Measurements from ENCODE around the gene COX19.

The COX19 gene

DNA sequence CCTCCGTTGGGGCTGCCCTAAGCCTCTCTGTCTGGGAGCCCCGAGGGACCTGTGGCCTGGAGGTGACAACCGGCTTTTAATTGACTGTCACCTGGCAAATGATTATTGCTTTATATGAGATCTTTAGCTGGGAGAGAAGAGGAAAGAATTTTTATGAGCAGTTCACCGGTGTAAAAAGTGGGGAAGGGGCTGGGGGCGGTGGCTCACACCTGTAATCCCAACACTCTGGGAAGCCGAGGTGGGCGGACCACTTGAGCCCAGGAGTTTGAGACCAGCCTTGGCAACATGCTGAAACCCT, 2.6 kb upstream of the COX19 start:
- no peak for DNase-seq (ENCODE audit: low read depth in 2 of 2)

DNA sequence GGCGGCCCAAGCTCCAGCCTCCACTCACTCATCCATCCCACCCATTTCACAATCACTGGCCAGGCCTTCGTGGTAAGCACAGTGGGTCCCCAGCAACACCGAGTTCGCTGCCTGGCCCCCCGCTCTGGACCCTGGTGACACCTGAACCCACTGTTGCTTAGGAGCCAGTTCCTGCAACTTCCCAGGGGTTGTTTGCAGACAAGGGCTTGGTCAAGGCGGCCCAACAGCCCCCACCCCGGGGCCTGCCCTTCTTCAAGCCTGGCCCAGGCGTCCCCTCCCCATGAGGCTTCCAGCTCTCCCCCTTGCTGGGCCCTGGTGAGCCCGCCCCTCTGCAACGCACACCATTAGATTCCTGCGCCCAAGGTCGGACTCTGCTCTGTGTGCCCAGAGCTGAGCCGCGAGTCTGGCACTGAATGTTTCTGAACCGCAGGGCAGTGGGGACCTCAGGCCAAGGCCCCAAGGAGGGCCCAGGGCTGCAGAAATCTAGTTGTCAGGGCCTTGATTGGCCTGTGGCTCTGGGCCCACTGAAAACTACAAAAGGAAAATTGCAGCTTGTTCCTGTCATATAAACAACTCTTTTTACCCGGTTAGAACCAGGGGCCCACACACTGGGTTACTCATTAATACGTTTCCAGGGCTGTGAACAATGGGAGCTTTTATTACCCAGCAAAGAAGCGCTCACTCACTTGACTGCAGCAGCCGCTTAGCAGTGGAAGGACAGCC, 2.1 kb upstream of the COX19 start:
- DNase-seq (ENCODE audit: low read depth in 2 of 2), result no peak

DNA sequence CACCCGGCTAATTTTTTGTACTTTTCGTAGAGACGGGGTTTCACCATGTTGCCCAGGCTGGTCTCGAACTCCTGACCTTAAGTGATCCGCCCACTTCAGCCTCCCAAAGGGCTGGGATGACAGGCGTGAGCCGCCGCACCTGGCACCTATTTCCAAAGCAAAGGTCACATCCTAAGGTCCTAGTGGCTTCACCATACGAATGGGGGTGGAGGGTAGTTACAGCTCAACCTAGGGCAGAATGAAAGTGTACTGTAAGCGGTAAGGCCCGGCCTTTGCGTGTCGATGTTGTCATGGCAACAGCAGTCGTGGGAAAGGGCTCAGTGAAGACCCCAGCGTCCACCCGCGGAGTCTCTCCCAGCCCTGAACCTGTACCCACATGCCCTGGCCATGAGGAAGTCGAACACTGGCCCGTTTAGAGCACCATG, 1.6 kb upstream of the COX19 start:
- DNase-seq (ENCODE audit: low read depth in 2 of 2), result no peak

DNA sequence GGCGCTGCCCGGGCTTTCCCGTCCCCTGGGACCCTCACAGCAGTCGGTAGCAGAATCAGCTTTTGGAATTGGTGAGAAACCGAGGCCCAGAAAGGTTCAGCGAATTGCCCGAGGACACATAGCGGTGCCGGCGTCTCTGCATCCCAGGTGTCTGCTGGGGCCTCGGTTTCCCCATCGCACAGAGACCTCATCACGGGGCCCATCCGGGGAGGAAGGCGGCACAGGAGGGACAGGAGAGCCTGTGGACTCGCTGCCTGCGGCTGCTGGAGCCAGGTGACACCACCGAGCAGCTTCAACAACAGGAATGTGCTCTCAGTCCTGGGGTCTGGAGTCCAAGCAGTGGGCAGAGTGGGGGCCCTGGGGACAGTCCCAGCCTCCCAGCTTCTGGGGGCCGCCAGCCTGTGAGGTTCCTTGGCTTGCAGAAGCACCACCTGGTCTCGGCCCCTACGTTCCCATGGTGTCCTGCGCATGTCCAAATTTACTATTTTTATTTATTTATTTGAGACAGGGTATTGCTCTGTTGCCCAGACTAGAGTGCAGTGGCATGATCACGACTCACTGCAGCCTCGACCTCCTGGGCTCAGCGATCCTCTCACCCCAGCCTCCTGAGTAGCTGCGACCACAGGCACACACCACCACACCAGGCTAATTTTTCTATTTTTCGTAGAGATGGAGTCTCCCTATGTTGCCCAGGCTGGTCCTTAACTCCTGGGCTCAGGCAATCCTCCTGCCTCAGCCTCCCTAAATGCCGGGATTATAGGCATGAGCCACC, 539 bp upstream of the COX19 start:
- no peak for DNase-seq (ENCODE audit: low read depth in 2 of 2)

- DNase-seq (ENCODE audit: low read depth in 2 of 2), result no peak
These were observed 1.2 kb downstream of the COX19 start for GRCh38 chr7:974172-974571.

- DNase-seq (ENCODE audit: low read depth in 2 of 2), result no peak
These were observed 2.0 kb downstream of the COX19 start for GRCh38 chr7:973312-973711.

DNA sequence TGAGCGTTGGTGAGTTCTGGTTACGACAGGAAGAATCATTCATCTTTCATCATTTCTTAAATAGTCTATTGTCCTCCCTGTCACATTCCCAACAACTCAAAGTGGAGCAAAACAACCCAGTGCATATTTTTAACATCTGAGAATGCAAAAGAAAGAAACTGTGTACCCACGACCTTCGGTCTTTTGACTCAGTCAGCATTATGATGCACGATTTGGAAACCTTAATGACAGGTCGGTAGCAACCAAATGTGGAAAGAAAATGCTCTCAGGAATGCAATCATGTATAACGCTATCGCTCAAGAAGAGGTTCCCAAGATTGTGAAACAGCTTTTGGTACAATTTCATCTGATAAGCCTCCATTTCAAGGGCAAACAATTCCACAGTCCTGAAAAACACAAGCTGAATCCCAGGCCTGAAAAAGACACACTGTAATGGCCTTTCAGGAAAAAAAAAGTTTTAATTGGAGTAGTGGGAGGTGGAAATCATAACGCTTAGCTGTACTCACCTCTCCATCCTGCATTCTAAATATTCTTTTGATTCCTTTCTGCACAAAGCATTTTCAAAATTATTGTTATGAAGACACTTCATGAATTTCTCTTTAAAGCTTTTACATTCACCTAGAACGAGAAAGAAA, 2.6 kb downstream of the COX19 start:
- no peak for DNase-seq (ENCODE audit: low read depth in 2 of 2)

GRCh38 chr7:972110-972509, 3.2 kb downstream of the COX19 start:
- DNase-seq (ENCODE audit: low read depth in 2 of 2), result no peak

- DNase-seq (ENCODE audit: low read depth in 2 of 2), result no peak
These were observed 4.6 kb downstream of the COX19 start for GRCh38 chr7:970744-971143.

GRCh38 chr7:969403-969802, 5.9 kb downstream of the COX19 start:
- DNase-seq (ENCODE audit: low read depth in 2 of 2), result no peak

DNA sequence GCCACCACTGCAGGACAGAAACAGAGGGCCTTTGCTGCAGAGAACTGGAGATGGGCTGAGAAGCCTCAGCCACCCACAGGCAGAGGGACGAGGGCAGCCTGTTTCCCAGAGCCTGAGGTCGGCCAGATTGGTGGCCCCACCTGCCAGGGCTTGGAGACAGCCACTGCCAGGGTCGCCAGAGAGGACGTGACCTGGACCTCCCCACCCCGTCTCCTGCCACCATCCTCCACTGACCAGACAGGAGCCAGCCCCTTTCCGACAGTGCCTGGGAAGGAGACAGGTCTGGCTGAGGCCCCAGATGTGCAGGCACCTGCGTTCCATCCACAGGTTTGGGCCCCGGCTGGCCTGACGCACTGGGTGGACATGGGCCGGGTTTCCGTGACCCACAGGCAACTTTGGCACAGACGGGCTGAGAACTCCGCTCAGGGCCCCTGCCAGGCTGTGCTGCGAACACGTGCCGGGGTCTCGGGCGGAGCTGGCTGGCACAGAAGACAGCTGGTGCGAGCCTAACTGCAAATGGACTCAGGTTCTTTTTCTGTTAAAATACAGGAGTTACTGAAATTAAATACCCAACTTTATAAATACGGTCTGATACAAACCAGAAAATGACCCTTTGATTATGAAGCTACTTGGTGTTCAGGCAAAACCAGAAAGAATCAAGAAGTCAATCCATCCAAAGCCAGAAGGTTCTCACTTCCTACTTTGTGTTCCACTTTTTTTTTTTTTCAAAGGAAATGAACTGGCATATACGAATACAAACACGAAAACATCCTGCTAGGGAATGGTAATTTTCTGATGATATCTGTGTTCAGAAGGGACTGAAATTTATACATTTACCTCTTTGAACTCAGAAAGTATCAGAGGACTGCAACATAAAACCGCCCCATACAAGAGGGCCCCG, 6.9 kb downstream of the COX19 start:
- DNase-seq (ENCODE audit: low read depth in 2 of 2), result no peak

- no peak for DNase-seq (ENCODE audit: low read depth in 2 of 2)
These were observed 7.8 kb downstream of the COX19 start for GRCh38 chr7:967361-968082.

DNA sequence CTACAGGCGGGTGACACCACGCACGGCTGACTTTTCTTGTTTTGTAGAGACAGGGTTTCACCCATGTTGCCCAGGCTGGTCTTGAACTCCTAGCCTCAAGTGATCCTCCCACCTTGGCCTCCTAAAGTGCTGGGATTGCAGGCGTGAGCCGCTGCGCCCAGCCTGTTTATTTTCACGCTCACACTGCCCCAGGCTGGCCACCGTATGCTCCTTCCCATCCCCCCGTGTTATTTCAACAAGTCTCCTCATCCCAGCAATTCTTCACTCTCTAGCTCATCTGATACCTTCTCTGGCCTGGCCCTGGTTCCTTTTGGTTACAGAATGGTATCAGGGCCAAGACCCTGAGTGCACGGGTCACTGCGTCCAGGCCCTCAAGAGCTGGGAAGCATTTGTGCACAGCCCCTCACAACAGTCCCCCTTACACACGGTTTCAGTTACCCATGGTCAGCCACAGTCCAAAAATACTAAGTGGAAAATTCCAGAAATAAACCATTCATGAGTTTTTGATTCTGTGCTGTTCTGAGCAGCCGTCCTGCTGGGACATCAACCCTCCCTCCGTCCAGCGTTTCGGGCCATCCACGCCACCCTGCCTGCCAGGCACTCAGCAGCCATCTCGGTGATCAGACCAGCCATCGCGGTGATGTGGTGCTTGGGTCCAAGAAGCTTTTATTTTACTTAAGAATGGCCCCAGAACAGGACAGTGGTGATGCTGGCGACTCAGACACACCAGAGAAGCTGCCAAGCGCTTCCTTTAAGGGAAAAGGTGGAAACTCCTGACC, 8.9 kb downstream of the COX19 start:
- no peak for DNase-seq (ENCODE audit: low read depth in 2 of 2)

GRCh38 chr7:964401-965231, 10.7 kb downstream of the COX19 start:
- DNase-seq (ENCODE audit: low read depth in 2 of 2), result no peak

DNA sequence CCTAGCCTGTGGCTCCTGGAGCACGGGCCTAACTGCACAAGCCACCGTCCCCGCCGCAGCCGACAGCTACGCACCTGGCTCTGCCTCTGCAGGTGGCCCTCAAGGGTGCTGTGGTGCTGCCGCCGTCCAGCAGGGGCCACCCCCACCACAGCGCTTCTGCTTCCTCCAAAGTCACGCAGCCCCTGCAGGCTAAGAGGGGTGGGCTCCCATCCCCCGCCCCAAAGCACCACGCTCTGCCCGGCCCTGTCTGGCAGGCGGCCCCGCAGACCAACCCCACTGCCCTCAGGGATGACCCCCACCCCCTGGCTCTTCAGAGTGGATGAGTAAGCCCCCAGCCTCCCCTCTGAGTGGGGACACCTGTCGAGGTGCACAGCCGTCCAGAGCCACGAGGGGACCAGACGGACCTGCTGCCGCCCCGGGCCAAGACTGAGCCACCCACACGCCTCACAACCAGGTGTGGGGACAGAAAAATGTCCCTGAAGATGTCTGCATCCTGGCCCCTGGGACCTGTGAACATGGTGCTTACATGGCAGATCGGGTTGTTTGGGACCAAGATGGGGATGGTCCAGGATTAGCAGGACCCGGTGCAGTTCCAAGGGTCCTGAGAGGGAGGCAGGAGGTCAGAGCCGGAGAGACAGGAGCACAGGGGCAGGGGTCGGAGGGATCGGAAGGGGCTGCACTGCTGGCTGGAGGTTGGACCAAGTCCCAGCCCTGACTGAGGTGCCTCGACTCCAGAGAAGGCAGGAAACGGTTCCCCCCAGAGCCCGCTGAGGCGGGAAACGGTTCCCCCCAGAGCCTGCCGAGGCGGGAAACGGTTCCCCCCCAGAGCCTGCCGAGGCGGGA, 11.9 kb downstream of the COX19 start:
- no peak for DNase-seq (ENCODE audit: low read depth in 2 of 2)

DNA sequence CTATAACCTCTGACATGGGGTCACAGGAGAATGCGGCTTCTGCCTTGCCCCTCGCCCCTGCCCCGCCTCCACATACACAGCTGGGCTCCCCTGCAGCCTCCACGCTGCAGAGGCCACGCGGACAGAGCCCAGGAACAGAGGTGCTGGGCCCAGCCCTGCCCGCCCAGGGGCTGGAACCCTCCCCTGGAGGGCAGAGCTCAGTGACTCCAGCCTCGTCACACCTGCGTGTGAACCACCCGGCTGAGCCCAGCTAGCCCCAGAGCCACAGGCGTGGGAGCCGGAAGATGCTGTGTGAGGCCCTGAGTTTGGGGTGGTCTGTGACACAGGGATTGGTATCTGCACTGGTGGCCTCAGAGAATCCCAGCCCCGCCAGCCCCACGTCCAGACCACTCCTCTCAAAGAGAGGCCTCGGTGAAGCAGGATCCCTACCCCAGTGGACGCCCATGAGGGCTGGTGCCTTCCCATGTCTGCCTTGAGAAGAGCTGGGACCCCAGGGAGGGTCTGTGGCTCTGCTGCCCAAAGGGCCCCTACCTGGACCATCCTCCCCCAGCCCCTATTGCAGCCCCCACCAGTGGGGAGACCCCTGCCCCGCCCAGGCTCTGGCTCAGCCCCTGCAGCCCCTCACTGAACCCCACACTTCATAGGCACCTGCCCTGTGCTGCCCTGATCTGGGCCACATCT, 12.8 kb downstream of the COX19 start:
- no peak for DNase-seq (ENCODE audit: low read depth in 2 of 2)

DNA sequence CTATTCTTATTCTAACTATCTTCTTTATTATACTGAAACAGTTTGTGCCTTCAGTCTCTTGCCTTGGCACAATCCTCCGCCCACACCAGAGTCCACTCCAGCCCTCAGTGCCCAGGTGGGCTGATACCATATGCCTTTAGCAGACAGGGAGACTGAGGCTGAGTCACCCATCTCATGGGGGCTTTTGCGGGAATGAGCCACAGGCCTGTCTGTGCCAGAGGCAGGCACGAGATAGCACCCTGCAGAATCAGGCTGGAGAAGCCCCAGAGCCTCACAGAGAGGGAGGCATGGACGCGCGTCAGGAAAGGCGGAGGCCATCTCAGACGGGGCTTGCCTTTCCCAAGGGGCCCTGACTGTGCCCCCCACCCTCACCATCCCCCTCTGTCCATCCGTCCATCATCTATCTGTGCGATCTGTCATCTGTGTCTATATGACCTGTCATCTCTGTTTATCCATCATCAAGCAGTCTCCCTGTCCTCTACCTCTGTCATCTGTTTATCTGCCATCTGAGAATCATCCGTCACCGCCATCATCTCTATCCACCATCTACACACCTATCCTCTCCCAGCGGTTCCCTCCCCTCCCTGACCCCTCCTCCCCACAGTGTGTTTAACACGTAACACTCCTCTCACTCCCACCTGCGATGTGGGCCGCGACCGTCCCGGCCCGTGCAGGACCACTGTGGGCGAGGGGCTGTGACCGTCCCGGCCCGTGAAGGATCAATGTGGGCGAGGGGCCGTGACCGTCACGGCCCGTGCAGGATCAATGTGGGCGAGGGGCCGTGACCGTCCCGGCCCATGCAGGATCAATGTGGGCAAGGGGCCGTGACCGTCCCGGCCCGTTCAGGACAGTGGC, 13.6 kb downstream of the COX19 start:
- no peak for DNase-seq (ENCODE audit: low read depth in 2 of 2)

Data from stimulated activated CD8-positive, alpha-beta memory T cell treated with anti-CD3 and anti-CD28 coated beads, Interleukin-2, amount 100 ng/mL, for 48 hours (primary cell).